HCT116 (cell line): ENCODE measurements around the gene TMEM53. TPM values are rescaled to one million over a fixed set of nuclear protein-coding genes. Genes with fewer than 3 reads are reported as not detected.

Source experiments
- ATAC-seq: fragments of 200-7000 bp; cut with Tn5 transposase; 2 replicates; pipeline ENCODE4 v1.9.1; 2020; ENCODE audit warnings: mild to moderate bottlenecking, moderate library complexity
- BruUV-seq: library from RNA; stranded (reverse); fragments of 400-500 nt; replicated peaks from 2 replicates; lab custom pipeline; 2021; lab: Mats Ljungman, UMichigan
- CTCF ChIA-PET: fragments of 300-600 bp; sonication (Branson Sonifier 250); formaldehyde crosslinking; loops from one replicate; lab custom pipeline; 2021; ENCODE audit warnings: antibody characterized with exemption; lab: Charles Lee
- POLR2A ChIA-PET: fragments of 300-600, 350-600 bp; sonication (Branson Sonifier 250); formaldehyde crosslinking; loops from one replicate; lab custom pipeline; 2021; ENCODE audit warnings: antibody characterized with exemption; lab: Charles Lee
- RAD21 ChIA-PET, 2 experiments: fragments of 300-600 bp; sonication (Branson Sonifier 250); formaldehyde crosslinking; loops; one replicate each; lab custom pipeline; 2023; ENCODE audit warnings: low total read pairs in 2 of 2; ENCODE audit not compliant: uncharacterized antibody in 2 of 2, unreplicated experiment in 2 of 2, low non-redundant PET in 1 of 2; lab: Charles Lee
- DNase-seq: peaks from one replicate; pipeline ENCODE4 v3.0.0-alpha.2; 2010; ENCODE audit warnings: low read depth, low spot score
- H2AFZ ChIP-seq: fragments of 200-600 bp; shearing (Covaris generic), sonication (generic); 2 replicates; pipeline ENCODE4 v1.6.1; 2017; ENCODE audit warnings: low read depth, mixed run types, mixed read lengths, antibody characterized with exemption, low read length; ENCODE audit not compliant: poor library complexity, severe bottlenecking
- H3K27ac ChIP-seq: 2 replicates; pipeline ENCODE4 v1.5.1; 2012; ENCODE audit warnings: low read depth, low read length
- H3K27me3 ChIP-seq: fragments of 200-600 bp; sonication (generic); 2 replicates; pipeline ENCODE4 v1.6.1; 2016; ENCODE audit warnings: mixed run types, low read length, mixed read lengths; ENCODE audit not compliant: insufficient read depth
- H3K36me3 ChIP-seq, 2 experiments: fragments of 200-500 bp in 1 of 2; fragments of 200-600 bp in 1 of 2; sonication (Bioruptor generic) in 1 of 2; sonication (generic) in 1 of 2; 2 replicates each; pipeline versions ENCODE4 v1.5.1 to v1.6.1; 2014 to 2016; ENCODE audit warnings: low read length in 2 of 2, inconsistent platforms in 1 of 2, mixed read lengths in 1 of 2, mixed run types in 1 of 2; ENCODE audit not compliant: insufficient read depth in 2 of 2, control insufficient read depth in 1 of 2
- H3K4me1 ChIP-seq, 2 experiments: fragments of 200-600 bp in 1 of 2; sonication (generic) in 1 of 2; 2 replicates each; pipeline versions ENCODE4 v1.5.1 to v1.6.1; 2012 to 2017; ENCODE audit warnings: low read length in 2 of 2, inconsistent platforms in 1 of 2, mild to moderate bottlenecking in 1 of 2, mixed read lengths in 1 of 2, mixed run types in 1 of 2, moderate library complexity in 1 of 2; ENCODE audit not compliant: insufficient read depth in 2 of 2, control insufficient read depth in 1 of 2
- H3K4me2 ChIP-seq: fragments of 200-600 bp; sonication (generic); 2 replicates; pipeline ENCODE4 v1.6.1; 2017; ENCODE audit warnings: mixed run types, low read length, mixed read lengths
- H3K4me3 ChIP-seq, 2 experiments: fragments of 200-600 bp in 1 of 2; sonication (generic) in 1 of 2; replicated peaks in 1 of 2; 2 replicates each; pipeline ENCODE4 v1.5.1; 2011 to 2016; ENCODE audit warnings: low read length in 2 of 2, control low read depth in 1 of 2, low read depth in 1 of 2, mild to moderate bottlenecking in 1 of 2, mixed read lengths in 1 of 2, mixed run types in 1 of 2
- H3K79me2 ChIP-seq: fragments of 200-600 bp; sonication (generic); 2 replicates; pipeline ENCODE4 v1.6.1; 2017; ENCODE audit warnings: mild to moderate bottlenecking, mixed run types, low read length, moderate library complexity, mixed read lengths; ENCODE audit not compliant: insufficient read depth
- H3K9ac ChIP-seq: fragments of 200-600 bp; sonication (generic); 2 replicates; pipeline ENCODE4 v1.6.1; 2016; ENCODE audit warnings: low read length, mixed read lengths
- H3K9me2 ChIP-seq: fragments of 200-600 bp; sonication (generic), shearing (Covaris generic); 2 replicates; pipeline ENCODE4 v1.6.1; 2017; ENCODE audit warnings: mixed run types, mild to moderate bottlenecking, moderate library complexity; ENCODE audit not compliant: insufficient read depth
- H3K9me3 ChIP-seq, 2 experiments: fragments of 200-500 bp in 1 of 2; fragments of 200-600 bp in 1 of 2; sonication (Bioruptor generic) in 1 of 2; sonication (generic) in 1 of 2; 2 replicates each; pipeline ENCODE4 v1.6.1; 2014 to 2017; ENCODE audit warnings: low read length in 2 of 2, mixed read lengths in 2 of 2, inconsistent platforms in 1 of 2, low read depth in 1 of 2, mild to moderate bottlenecking in 1 of 2, mixed run types in 1 of 2, moderate library complexity in 1 of 2; ENCODE audit not compliant: control insufficient read depth in 1 of 2, insufficient read depth in 1 of 2
- H4K20me1 ChIP-seq: fragments of 200-600 bp; sonication (generic), shearing (Covaris generic); 2 replicates; pipeline ENCODE4 v1.6.1; 2017; ENCODE audit warnings: mixed run types, mild to moderate bottlenecking, moderate library complexity; ENCODE audit not compliant: insufficient read depth
- CEBPB ChIP-seq: IDR thresholded peaks from 2 replicates; pipeline ENCODE4 v1.6.1; 2012; ENCODE audit warnings: low read depth
- EGR1 ChIP-seq: IDR thresholded peaks from 2 replicates; pipeline ENCODE4 v1.6.1; 2012; ENCODE audit warnings: low read depth
- RAD21 ChIP-seq: IDR thresholded peaks from 2 replicates; pipeline ENCODE4 v1.6.1; 2012; ENCODE audit warnings: low read depth, mild to moderate bottlenecking
- intact Hi-C: fragments of 100-400 bp; cut with micrococcal nuclease; formaldehyde crosslinking; loops from 2 replicates; pipeline ENCODE4 v1.10.0; 2022
- total RNA-seq: library from RNA; stranded (reverse); gene quantifications from one replicate; pipeline ENCODE4 v1.2.1, GENCODE V29; 2021; ENCODE audit not compliant: unreplicated experiment
- TF ChIP-seq, protein P1 (sequence below): IDR thresholded peaks from 2 replicates; pipeline ENCODE4 v1.6.1; 2012; ENCODE audit warnings: low read depth

TMEM53 gene
- total RNA-seq, 1 experiment from 2014 or later = 10.8 TPM

DNA sequence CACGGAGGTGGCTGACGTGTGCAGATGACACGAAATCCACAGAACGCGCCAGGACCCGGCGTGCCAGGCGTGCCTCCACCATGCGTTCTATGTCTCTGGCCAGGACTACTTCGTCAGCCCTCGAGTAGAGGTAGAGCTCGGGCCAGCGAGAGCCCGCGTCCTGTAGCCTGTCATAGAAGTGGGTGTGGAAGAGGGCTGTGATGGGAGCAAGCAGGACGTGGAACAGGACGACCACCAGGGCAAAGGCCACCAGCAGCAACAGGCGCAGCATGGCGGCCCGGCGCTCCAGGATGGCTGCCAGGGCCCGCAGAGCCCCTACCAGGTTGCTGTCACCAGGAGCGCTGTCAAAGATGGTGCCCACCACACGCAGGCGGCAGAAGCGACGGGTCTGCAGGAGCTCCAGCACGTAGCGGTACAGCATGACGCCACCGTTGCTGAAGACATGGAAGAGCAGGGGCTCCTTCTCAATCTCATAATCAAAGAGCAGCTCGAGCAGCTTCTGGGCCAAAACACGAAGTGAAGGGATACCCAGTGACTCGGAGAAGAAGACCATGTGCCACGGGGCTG, 19.6 kb downstream of the TMEM53 start:
- BruUV-seq = no TSS peak
- intact Hi-C loops = loop anchor here (10.0 kb wide), 1 partner anchor 550 kb away; no protein-coding TSS in a partner anchor
- no peaks in the 10 kb centered on the region for H3K9me2 ChIP-seq
- ChIA-PET POLR2A (interaction anchor here (1.2 kb wide), 1 partner anchor 67 kb away, joined by 4 read pairs; no protein-coding TSS in a partner anchor), RAD21 (no interaction called here), CTCF (interaction anchor here (1.6 kb wide), 1 partner anchor 20 kb away, joined by 9 read pairs; the partner anchor contains the start of genes ARMH1 and TMEM53)
- H3K4me3 ChIP-seq = no peak overlapping the region
- H3K27me3 ChIP-seq = no peaks in the 10 kb centered on the region
- no peak overlapping the region for H3K27ac ChIP-seq
- no peaks in the 10 kb centered on the region for H4K20me1 ChIP-seq
- ATAC-seq = no peak
- no peak overlapping the region for H3K4me2 ChIP-seq
- no peak for DNase-seq
- no peaks in the 10 kb centered on the region for H3K9me3 ChIP-seq
- H3K9ac ChIP-seq = no peak overlapping the region
- no peak overlapping the region for H2AFZ ChIP-seq
- no peaks in the 10 kb centered on the region for H3K79me2 ChIP-seq
- H3K4me1 ChIP-seq = no peaks in the 10 kb centered on the region
- peaks cover 12 to 14% of the 10 kb centered on the region in 2 experiments; a peak in 3 of 4 replicates for H3K36me3 ChIP-seq
- TF ChIP-seq, protein P1, sequence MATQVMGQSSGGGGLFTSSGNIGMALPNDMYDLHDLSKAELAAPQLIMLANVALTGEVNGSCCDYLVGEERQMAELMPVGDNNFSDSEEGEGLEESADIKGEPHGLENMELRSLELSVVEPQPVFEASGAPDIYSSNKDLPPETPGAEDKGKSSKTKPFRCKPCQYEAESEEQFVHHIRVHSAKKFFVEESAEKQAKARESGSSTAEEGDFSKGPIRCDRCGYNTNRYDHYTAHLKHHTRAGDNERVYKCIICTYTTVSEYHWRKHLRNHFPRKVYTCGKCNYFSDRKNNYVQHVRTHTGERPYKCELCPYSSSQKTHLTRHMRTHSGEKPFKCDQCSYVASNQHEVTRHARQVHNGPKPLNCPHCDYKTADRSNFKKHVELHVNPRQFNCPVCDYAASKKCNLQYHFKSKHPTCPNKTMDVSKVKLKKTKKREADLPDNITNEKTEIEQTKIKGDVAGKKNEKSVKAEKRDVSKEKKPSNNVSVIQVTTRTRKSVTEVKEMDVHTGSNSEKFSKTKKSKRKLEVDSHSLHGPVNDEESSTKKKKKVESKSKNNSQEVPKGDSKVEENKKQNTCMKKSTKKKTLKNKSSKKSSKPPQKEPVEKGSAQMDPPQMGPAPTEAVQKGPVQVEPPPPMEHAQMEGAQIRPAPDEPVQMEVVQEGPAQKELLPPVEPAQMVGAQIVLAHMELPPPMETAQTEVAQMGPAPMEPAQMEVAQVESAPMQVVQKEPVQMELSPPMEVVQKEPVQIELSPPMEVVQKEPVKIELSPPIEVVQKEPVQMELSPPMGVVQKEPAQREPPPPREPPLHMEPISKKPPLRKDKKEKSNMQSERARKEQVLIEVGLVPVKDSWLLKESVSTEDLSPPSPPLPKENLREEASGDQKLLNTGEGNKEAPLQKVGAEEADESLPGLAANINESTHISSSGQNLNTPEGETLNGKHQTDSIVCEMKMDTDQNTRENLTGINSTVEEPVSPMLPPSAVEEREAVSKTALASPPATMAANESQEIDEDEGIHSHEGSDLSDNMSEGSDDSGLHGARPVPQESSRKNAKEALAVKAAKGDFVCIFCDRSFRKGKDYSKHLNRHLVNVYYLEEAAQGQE = no peak
- TF ChIP-seq CEBPB (no peak), EGR1 (no peak), RAD21 (no peak)
- TF ChIP-seq, all 23 proteins: peak for 0
